ENCODE measurements around the gene XRN2.

XRN2 gene

GRCh38 chr20:21436205-21436604, 133.1 kb downstream of the XRN2 start:
- DNase-seq = no peak

GRCh38 chr20:21437248-21437647, 134.1 kb downstream of the XRN2 start:
- no peak for DNase-seq

GRCh38 chr20:21437816-21438215, 134.7 kb downstream of the XRN2 start:
- DNase-seq = no peak
